ENCODE data around the gene ATG3.
A peak's percentile ranks its signal among the peaks of the same experiment; 100 is the strongest.
"Not testable (repeated sequence)": the region's sequence is repeated elsewhere in the genome, so short reads cannot be mapped to it uniquely, and the experiment has no call there.

The ATG3 gene

DNA sequence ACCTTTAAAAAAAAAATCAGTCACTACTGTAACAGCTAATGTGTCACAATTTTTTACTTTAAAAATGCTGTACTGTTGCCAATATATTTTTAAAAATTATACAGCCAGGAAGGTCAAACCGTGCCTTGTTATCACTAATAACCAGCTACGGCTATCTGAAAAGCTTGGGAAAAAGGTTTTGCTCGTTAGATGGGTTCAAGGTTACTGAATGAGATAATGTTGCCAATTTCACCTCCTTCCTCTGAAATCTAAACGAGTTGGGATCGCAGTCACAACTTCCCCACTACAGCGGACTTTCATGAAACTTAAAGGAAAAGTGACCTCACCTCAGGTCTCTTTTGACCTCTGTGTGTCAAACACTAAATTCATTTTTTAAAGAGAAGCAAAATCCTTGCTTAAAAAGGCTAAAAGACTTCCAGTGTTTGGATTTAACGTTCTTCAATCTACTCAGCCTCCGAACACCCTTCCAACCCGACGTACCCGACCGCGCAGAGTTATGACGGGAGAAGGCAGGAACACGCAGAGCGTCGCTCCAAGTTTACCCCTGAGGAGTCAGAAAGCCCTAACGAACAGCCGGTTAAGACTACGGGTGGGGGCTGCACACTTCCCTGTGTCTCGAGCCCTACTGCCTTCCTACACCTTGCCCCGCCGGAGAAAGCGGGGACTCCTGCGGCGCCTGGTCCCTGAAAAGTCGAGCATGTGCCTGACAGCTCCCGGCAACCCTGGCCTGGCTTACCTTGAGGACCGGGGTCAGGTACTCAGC, 860 bp downstream of the ATG3 start:
- DNase-seq: peak; percentile 85

GRCh38 chr3:112560307-112560706, 1.5 kb downstream of the ATG3 start:
- no peak for DNase-seq

GRCh38 chr3:112557976-112558375, 3.8 kb downstream of the ATG3 start:
- no peak for DNase-seq

- no peak for DNase-seq
Observed at GRCh38 chr3:112555535-112556170, 6.1 kb downstream of the ATG3 start.

GRCh38 chr3:112550859-112551258, 10.9 kb downstream of the ATG3 start:
- DNase-seq: no peak

DNA sequence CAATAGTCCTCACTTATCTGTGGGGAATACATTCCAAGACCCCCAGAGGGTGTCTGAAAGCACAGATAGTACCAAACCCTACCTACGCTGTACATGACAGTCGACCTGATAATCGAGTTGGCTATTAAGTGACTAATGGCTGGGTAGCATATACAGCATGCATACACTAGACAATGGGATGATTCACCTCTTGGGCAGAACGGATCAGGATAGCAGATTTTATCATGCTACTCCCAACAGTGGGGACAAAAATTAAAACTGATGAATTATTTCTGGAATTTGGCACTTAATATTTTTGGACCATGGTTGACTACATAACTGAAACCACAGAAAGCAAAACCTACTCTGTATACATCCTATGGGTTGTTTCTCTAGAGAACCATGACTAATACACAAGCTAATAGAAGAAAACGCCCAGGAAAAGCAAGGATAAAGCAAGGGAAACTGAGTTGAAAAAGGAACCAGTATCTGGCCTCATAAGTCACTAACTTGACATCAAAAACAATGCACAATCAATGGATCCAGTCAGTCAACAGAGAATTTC, 15.5 kb downstream of the ATG3 start:
- DNase-seq: no peak

DNA sequence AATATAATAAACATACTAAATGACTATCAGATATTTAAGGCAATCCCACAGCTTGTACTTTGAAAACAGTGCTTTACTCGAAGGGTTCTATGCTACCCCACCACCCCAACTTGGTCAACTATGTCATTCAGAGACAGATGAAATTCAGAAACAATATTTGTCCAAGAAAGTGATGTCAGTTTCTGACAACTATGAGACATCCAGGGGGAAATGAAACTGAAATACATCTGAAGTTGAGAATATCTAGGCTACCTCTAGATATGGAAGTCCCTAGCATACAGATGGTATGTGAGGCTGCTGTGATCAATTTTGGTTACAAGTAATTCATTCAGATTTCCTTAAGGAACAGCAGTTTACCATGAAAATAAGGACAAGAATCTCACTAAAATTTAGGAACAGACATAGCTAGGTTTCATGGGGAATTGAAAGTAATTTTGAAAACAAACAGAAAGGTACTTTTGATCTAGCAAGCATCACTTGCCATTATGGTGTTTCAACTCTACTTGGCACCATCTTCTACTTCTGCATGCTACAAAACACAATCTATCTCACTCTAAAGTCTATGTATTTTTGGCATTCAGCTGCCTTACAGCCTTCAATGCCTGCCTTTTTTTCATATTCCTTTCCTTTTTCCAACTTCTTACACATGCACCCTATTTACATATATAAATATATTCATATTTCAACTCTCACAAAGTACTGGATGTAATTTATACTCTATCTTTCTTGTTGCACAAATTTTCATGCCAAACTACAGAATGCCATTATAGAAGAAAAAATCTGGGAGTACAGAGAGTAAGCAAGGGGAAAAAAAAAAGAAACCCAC, 21.7 kb downstream of the ATG3 start:
- no peak for DNase-seq

DNA sequence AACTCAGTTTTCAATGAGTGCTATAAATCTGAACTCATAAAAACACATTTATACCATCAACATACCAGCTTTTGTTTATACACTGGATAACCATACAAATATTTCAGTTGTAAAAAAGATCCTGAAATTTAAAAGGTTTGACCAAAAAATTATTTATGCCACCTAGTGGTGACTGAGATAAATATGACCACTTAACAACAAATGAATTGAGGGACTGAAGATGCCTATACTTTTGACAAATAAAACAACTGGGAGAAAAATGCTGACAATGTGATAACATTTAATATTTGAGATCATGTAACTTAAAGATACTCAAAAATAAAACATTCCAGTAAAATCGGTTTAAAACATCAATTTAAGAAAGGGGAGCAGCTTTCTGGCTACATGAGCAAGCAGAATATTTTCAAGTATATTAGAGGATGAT, 30.4 kb downstream of the ATG3 start:
- no peak for DNase-seq

DNA sequence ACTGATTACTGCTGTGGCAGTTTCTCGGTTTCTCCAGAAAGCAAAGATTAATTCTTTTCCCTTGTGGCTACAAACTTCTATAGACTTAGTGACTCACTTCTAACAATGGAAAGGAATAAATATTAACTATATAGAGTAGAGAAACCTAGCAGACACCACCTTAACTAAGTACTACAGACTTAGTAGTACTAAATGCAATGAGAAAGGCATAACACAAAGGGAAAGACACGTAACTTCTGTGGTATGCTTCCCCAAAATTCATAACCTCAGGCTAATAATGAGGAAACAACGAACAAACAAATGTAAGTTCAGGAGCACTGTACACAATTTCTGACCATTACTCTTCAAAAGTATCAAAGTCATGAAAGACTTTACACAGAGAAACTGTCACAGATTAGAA, 31.2 kb downstream of the ATG3 start:
- no peak for DNase-seq

- DNase-seq: not testable (repeated sequence)
Observed at GRCh38 chr3:112524127-112524526, 37.6 kb downstream of the ATG3 start.

DNA sequence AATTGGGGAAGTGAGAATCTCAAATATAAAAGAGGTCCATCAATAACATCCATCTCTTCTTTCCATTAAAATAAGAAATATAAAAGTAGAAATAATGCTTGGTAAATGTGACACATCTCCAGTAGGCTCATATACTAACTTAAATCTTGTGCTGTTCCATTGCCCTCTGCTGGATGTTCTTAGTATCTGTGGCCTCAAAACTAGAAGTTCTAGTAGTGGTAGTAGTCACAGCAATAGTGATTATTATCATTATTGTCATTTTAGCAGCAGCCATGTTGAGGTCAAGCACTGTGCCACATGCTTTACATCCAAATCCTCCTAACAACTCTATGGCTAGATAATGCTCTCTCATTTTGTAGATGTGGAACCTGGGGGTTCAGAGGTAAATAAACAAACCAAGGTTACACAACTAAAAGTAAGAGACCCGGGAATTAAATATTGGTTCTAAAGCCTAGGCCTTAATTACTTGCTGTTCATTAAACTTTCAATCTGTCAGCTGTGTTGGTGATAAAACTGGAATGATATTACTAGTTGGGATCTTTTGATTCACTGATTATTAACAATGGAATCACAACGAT, 42.2 kb downstream of the ATG3 start:
- DNase-seq: no peak

DNA sequence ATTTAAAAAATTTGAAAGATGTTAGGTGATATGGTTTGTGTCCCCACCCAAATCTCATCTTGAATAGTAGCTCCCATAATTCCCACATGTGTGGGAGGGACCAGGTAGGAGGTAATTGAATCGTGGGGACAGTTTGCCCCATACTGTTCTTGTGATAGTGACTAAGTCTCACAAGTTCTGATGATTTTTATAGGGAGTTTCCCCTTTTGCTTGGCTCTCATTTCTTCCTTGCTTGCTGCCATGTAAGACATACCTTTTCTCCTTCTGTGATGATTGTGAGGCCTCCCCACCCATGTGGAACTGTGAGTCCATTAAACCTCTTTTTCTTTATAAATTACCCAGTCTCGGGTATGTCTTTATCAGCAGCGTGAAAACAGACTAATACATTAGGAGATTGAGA, 42.8 kb downstream of the ATG3 start:
- DNase-seq: not testable (repeated sequence)

- no peak for DNase-seq
Observed at GRCh38 chr3:112514527-112515128, 47.1 kb downstream of the ATG3 start.

GRCh38 chr3:112512320-112512719, 49.4 kb downstream of the ATG3 start:
- no peak for DNase-seq

DNA sequence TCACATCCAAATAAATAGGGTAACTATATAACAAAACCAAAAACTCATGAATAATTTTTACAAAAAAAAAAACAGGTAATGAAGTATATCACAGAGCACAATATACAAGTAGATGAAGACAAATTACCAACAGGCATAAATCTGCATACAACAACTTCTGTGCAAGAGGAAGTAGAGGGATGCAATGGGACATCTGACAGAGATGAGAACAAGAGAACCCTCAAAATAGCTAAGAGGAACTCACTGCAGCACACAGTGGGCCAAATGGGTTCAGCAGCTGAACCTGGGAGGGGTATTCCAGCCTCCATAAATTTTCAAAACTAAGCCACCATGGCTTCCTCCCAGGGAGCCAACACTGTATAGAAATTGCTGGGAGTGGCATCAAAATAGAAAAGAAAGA, 52.9 kb downstream of the ATG3 start:
- no peak for DNase-seq

- no peak for DNase-seq
Observed at GRCh38 chr3:112508261-112508660, 53.5 kb downstream of the ATG3 start.

GRCh38 chr3:112505907-112506306, 55.9 kb downstream of the ATG3 start:
- DNase-seq: no peak

GRCh38 chr3:112504123-112504522, 57.6 kb downstream of the ATG3 start:
- DNase-seq: no peak

GRCh38 chr3:112503304-112503972, 58.3 kb downstream of the ATG3 start:
- DNase-seq: no peak

- no peak for DNase-seq
Observed at GRCh38 chr3:112500621-112501020, 61.1 kb downstream of the ATG3 start.

- no peak for DNase-seq
Observed at GRCh38 chr3:112498914-112499711, 62.6 kb downstream of the ATG3 start, which contains the start of gene BTLA. TSS of gene BTLA (minus strand) at chr3:112499472. CDS start at chr3:112499358, 114 bp downstream.
